Activated T-helper 2 cell treated with anti-CD3 and anti-CD28 coated beads, Interferon-gamma antibody, Interleukin-2, Interleukin-4, amounts not matched to agents 10 μg/mL and 5 μg/mL and 100 μg/mL, durations not matched to agents 14 hours and 24 hours and 36 hours (primary cell): ENCODE data around the gene LRAT. TPM values are rescaled to one million over a fixed set of nuclear protein-coding genes. Genes with fewer than 3 reads are reported as not detected.
A peak's percentile ranks its signal among the peaks of the same experiment; 100 is the strongest.
"Not testable (repeated sequence)": the region's sequence is repeated elsewhere in the genome, so short reads cannot be mapped to it uniquely, and the experiment has no call there.

Experiments
- DNase-seq: peaks from one replicate; pipeline ENCODE4 v3.0.0; 2021; ENCODE audit warnings: low spot score
- H3K27ac Mint-ChIP-seq: one replicate; pipeline ENCODE4 v1.8.0; 2021; ENCODE audit warnings: mixed read lengths
- H3K27me3 Mint-ChIP-seq: one replicate; pipeline ENCODE4 v1.8.0; 2021; ENCODE audit warnings: low read depth, mixed read lengths
- H3K36me3 Mint-ChIP-seq: one replicate; pipeline ENCODE4 v1.8.0; 2021; ENCODE audit warnings: low read depth, mixed read lengths
- H3K4me1 Mint-ChIP-seq: one replicate; pipeline ENCODE4 v1.8.0; 2021; ENCODE audit warnings: low read depth, mixed read lengths
- H3K4me3 Mint-ChIP-seq: one replicate; pipeline ENCODE4 v1.8.0; 2021; ENCODE audit warnings: low read depth, mild to moderate bottlenecking, moderate library complexity, mixed read lengths
- H3K9me3 Mint-ChIP-seq: one replicate; pipeline ENCODE4 v1.8.0; 2021; ENCODE audit warnings: mixed read lengths
- intact Hi-C: fragments of 100-400 bp; cut with micrococcal nuclease; formaldehyde crosslinking; loops from one replicate; pipeline ENCODE4 v1.15.1; 2023
- total RNA-seq: library from RNA; stranded (reverse); gene quantifications from 2 replicates; pipeline ENCODE4 v1.2.3, GENCODE V29; 2022

LRAT gene
- 0.07 TPM in 1 of 2 replicates, not detected in the other for total RNA-seq

DNA sequence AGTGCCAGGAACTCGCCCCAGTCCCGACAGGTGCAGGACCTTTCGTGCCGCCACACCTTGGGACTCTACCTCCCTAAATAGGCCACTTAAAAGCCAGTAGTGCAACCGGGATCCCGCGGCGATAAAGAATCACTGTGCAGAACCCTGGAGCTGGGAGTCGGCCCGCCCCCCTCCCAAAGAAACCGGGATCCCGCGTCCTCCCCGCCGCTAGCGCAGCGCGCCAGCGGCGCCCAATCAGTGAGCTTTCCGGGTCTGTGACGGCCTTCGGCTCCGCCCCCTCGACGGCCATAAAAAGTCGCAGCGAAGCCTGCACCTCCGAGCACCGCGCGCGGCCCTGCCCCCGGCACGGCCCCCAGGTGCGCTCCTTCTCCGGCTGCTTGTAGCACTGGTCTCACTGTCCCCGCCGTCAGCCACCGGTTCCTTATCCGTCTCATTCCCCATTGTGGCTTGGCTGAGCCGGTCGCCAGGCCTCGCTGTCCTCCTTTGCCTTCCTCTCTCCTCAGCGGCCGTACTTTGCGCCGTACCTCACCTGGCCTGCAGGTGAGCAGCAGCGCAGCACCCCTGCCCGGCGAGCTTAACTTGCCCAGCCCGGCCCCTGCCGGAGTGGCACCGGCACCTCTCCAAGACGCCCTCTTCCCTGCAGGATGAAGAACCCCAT, at the start of gene LRAT:
Gene LRAT, plus strand, starts transcription at position 318 of the 658 bp plus-strand sequence. Its CDS starts 327 bp downstream, at position 645.
- Mint-ChIP-seq H3K36me3 (no peaks in the 10 kb centered on the region), H3K4me1 (peaks cover 20% of the 10 kb centered on the region), H3K9me3 (no peaks in the 10 kb centered on the region), H3K4me3 (peak within 1 kb of the TSS; percentile 82), H3K27me3 (peaks cover 70% of the 10 kb centered on the region), H3K27ac (no peak within 1 kb of the TSS)
- intact Hi-C loops = loop anchor here (2.0 to 10.0 kb wide), 3 partner anchors 253 to 952 kb away; partner anchors contain the start of gene DCHS2
- peak; percentile 46 for DNase-seq

DNA sequence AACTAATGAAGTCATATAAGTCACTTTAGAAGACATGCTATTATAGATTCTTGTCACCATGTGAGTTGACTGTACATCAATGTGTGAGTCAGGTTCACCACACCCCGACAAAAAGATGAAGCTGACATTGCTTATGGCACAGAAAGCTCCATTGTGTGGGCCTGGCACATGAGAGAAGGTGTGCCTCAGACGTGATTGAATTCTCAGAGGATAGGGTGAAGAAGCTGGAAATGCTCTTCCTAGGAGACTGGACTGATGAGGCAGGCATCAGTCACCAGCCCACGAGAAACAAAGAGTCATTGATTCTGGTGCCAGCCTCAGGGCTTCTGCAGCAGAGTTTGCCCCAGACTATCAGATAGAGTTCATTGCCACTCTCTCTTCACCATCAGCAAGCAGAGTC, 35.9 kb upstream of the LRAT start:
- Mint-ChIP-seq H3K36me3 (no peaks in the 10 kb centered on the region), H3K4me3 (no peak overlapping the region)

GRCh38 chr4:154709550-154709949, 34.2 kb upstream of the LRAT start:
- DNase-seq = no peak
- Mint-ChIP-seq H3K36me3 (no peaks in the 10 kb centered on the region), H3K4me1 (no peaks in the 10 kb centered on the region), H3K27me3 (peaks cover 2% of the 10 kb centered on the region), H3K9me3 (no peaks in the 10 kb centered on the region), H3K4me3 (no peak overlapping the region), H3K27ac (no peak overlapping the region)
- intact Hi-C loops = no loop called here

More for the DNA sequence above, 35.9 kb upstream of the LRAT start:
- intact Hi-C loops = no loop called here
- Mint-ChIP-seq H3K9me3 (no peaks in the 10 kb centered on the region), H3K27me3 (peaks cover 2% of the 10 kb centered on the region), H3K4me1 (no peaks in the 10 kb centered on the region), H3K27ac (no peak overlapping the region)
- DNase-seq = no peak

DNA sequence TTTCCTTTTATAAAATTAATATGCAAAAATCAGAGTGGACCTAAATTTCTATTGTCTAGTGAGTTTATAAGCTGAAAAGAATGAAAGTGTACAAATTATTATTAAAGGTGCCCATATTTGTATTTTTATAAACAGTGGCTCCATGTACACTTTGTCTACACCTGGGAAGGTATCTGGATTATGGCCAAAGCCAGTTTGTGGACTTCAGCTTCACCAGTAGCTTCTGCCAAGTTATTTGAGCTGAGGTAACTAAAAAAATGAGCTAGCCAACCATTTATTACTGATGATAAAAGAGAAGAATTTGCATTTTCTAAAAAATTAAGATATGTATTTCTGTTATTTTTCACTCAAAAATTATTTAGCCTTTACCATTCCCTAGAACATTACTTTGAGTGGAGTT, 32.3 kb upstream of the LRAT start:
- Mint-ChIP-seq H3K27me3 (peaks cover 6% of the 10 kb centered on the region), H3K36me3 (no peaks in the 10 kb centered on the region), H3K4me3 (no peak overlapping the region), H3K4me1 (no peaks in the 10 kb centered on the region), H3K27ac (no peak overlapping the region), H3K9me3 (no peaks in the 10 kb centered on the region)
- no peak for DNase-seq
- intact Hi-C loops = loop anchor here (10.0 kb wide), 1 partner anchor 157 kb away; the partner anchor contains the start of gene PLRG1

GRCh38 chr4:154714339-154715040, 29.3 kb upstream of the LRAT start:
- intact Hi-C loops = loop anchor here (10.0 kb wide), 1 partner anchor 160 kb away; the partner anchor contains the start of gene PLRG1
- no peak overlapping the region for H3K4me3 Mint-ChIP-seq
- peaks cover 5% of the 10 kb centered on the region for H3K27me3 Mint-ChIP-seq
- H3K4me1 Mint-ChIP-seq = peaks cover 8% of the 10 kb centered on the region
- H3K9me3 Mint-ChIP-seq = no peaks in the 10 kb centered on the region
- no peak overlapping the region for H3K27ac Mint-ChIP-seq
- no peaks in the 10 kb centered on the region for H3K36me3 Mint-ChIP-seq
- no peak for DNase-seq

- H3K9me3 Mint-ChIP-seq = no peaks in the 10 kb centered on the region
- intact Hi-C loops = loop anchor here (10.0 kb wide), 1 partner anchor 164 kb away; the partner anchor contains the start of gene PLRG1
- no peak overlapping the region for H3K27ac Mint-ChIP-seq
- no peak for DNase-seq
- H3K4me1 Mint-ChIP-seq = peaks cover 15% of the 10 kb centered on the region
- H3K4me3 Mint-ChIP-seq = no peak overlapping the region
- H3K36me3 Mint-ChIP-seq = no peaks in the 10 kb centered on the region
- H3K27me3 Mint-ChIP-seq = peaks cover 5% of the 10 kb centered on the region
Observed at GRCh38 chr4:154719087-154719486, 24.7 kb upstream of the LRAT start.

- Mint-ChIP-seq H3K4me3 (no peak overlapping the region), H3K36me3 (no peaks in the 10 kb centered on the region), H3K9me3 (no peaks in the 10 kb centered on the region), H3K27me3 (peaks cover 9% of the 10 kb centered on the region), H3K27ac (no peak overlapping the region), H3K4me1 (peaks cover 15% of the 10 kb centered on the region)
- intact Hi-C loops = no loop called here
- DNase-seq = no peak
Observed at GRCh38 chr4:154720123-154720522, 23.7 kb upstream of the LRAT start.

DNA sequence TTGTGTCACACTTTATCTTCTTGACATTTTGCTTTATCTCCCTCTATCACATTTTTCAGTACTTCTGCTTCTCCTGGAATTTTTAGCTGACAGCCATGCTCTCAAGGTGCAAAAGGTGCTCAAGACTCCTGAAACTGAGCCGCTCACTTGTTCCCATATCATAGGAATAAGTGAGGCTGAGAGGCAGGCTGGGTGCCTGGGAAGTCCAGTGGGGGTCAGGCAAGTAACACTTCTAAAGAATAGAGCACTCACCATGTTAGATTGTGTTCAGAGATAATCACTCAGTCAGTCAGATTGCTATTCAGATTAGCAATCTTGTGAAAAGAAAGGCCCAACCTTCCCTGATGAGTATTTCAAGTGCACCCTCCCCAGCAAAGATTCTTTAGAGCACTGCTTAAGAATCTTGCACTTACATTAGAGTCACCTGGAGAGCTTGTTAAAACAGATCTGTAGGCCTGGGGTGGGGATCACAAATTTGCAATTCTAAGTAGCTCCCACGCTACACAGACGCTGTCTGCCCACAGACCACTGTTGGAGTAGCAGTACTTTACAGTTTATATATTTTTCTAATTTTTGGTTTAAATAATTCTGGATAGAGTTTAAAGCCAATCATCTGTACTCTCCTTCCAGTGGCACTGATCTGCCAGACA, 23.1 kb upstream of the LRAT start:
- peaks cover 15% of the 10 kb centered on the region for H3K4me1 Mint-ChIP-seq
- intact Hi-C loops = no loop called here
- no peak overlapping the region for H3K4me3 Mint-ChIP-seq
- no peaks in the 10 kb centered on the region for H3K9me3 Mint-ChIP-seq
- no peak for DNase-seq
- H3K36me3 Mint-ChIP-seq = no peaks in the 10 kb centered on the region
- H3K27ac Mint-ChIP-seq = no peak overlapping the region
- H3K27me3 Mint-ChIP-seq = peaks cover 8% of the 10 kb centered on the region

DNA sequence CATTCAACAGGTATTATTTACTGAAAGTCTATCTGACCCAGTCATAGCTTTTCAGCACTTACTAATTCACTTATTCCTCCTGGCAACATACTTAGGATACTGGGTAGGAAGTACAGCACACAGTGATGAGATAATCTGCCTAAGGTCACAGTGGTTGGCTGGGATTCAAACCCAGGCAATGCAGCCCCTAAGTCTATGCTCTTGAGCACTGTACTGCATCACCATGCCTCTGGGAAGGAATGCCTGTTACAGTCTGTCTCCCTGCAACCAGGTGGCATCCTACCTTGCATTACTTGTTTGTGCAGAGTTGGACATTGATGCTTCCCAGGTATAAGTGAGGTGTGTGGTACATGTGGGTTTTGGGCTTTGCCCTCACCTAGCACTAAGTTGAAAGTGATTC, 21.5 kb upstream of the LRAT start:
- H3K4me3 Mint-ChIP-seq = no peak overlapping the region
- peaks cover 4% of the 10 kb centered on the region for H3K27me3 Mint-ChIP-seq
- no peak for DNase-seq
- intact Hi-C loops = no loop called here
- no peaks in the 10 kb centered on the region for H3K36me3 Mint-ChIP-seq
- no peak overlapping the region for H3K27ac Mint-ChIP-seq
- peaks cover 15% of the 10 kb centered on the region for H3K4me1 Mint-ChIP-seq
- no peaks in the 10 kb centered on the region for H3K9me3 Mint-ChIP-seq

GRCh38 chr4:154723601-154724000, 20.2 kb upstream of the LRAT start:
- intact Hi-C loops, H3K4me3 Mint-ChIP-seq, H3K27ac Mint-ChIP-seq, DNase-seq, H3K27me3 Mint-ChIP-seq, H3K36me3 Mint-ChIP-seq, H3K9me3 Mint-ChIP-seq: not testable (repeated sequence)
- peaks cover 15% of the 10 kb centered on the region for H3K4me1 Mint-ChIP-seq

DNA sequence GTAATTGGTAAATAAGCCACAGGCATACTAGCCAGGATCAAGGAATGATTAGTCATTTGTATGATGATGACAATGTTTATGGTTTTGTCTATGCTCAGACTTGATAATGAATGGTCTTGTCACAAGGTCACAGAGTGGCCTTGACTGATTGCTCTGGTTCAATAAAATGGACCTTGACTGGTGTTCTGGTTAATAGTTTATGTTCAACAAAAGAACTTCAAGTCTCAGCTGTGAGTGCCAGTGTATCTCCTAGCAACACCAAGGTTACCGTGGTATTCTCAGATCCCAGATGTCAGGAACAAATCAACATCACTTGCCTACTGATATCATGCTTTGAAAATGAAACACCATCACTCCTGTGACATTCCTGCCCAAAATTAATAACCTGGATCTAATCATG, 16.3 kb upstream of the LRAT start:
- Mint-ChIP-seq H3K9me3 (no peaks in the 10 kb centered on the region), H3K27me3 (peaks cover 7% of the 10 kb centered on the region), H3K36me3 (no peaks in the 10 kb centered on the region), H3K27ac (no peak overlapping the region), H3K4me1 (no peaks in the 10 kb centered on the region), H3K4me3 (no peak overlapping the region)
- no peak for DNase-seq
- intact Hi-C loops = no loop called here

- H3K27ac Mint-ChIP-seq = no peak overlapping the region
- no peak overlapping the region for H3K4me3 Mint-ChIP-seq
- peaks cover 16% of the 10 kb centered on the region for H3K27me3 Mint-ChIP-seq
- no peaks in the 10 kb centered on the region for H3K36me3 Mint-ChIP-seq
- H3K9me3 Mint-ChIP-seq = no peaks in the 10 kb centered on the region
- H3K4me1 Mint-ChIP-seq = no peaks in the 10 kb centered on the region
- intact Hi-C loops = no loop called here
- DNase-seq = no peak
Observed at GRCh38 chr4:154731756-154732155, 12.0 kb upstream of the LRAT start.

DNA sequence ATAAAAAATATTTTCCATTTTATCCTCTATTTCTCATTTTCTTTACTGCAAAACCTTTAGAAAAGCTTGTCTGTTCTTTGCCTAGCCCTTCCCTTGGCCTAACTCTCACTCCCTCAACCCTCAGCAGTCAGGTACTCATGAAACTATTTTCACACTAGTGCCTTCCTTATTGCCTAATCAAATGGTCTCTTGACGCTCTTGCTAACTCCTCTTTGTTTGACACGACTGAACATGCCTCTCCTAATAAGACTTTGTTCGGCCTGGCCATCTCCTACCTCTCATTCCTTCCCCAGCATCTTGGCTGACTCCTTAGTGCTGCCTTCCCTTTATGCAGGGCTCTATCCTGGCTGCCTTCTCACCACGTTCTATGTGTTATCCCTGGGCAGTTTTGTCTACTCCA, 11.1 kb upstream of the LRAT start:
- H3K4me1 Mint-ChIP-seq = no peaks in the 10 kb centered on the region
- H3K27me3 Mint-ChIP-seq = peaks cover 16% of the 10 kb centered on the region
- H3K27ac Mint-ChIP-seq = no peak overlapping the region
- intact Hi-C loops = no loop called here
- no peaks in the 10 kb centered on the region for H3K9me3 Mint-ChIP-seq
- no peak for DNase-seq
- H3K36me3 Mint-ChIP-seq = no peaks in the 10 kb centered on the region
- no peak overlapping the region for H3K4me3 Mint-ChIP-seq
